ENCODE data around the gene NEDD4.

- no peak for TF ChIP-seq CTCF (IDR thresholded peaks at IDR 0.05; ENCODE audit: low read length)
- TF ChIP-seq EZH2 (IDR thresholded peaks at IDR 0.05; ENCODE audit: borderline replicate concordance, low read length) = no peak
These were observed 78.2 kb downstream of the NEDD4 start for GRCh38 chr15:55915221-55915620.

Data from OCI-LY1 (cell line).